Measurements from ENCODE around the gene CHCHD4.

- TF ChIP-seq GATA2 (IDR thresholded peaks at IDR 0.05; ENCODE audit: low read depth, low read length) (no peak), GATA3 (IDR thresholded peaks at IDR 0.05; ENCODE audit: low read depth, low read length) (no peak)
Measured at GRCh38 chr3:14126017-14126886, 1.6 kb upstream of the CHCHD4 start.

Measured in SH-SY5Y (cell line).